ENCODE results near the gene CES5A. TPM values are rescaled to one million over a fixed set of nuclear protein-coding genes. Genes with fewer than 3 reads are reported as not detected.
"Not testable (repeated sequence)": the region's sequence is repeated elsewhere in the genome, so short reads cannot be mapped to it uniquely, and the experiment has no call there.

The CES5A gene
- total and polyA plus RNA-seq, 4 donors, result 0.11 to 0.95 (median 0.41) TPM

- H3K27me3 ChIP-seq (ENCODE audit: control insufficient read depth, insufficient read depth, low read length), result peaks cover 3% of the 10 kb centered on the region
- 100% methylated on average over 4 of the region's 4 CpGs for WGBS (ENCODE audit: insufficient coverage)
- no peak overlapping the region for H3K4me3 ChIP-seq (ENCODE audit: low read depth, low read length)
- no peaks in the 10 kb centered on the region for H3K9me3 ChIP-seq (ENCODE audit: control insufficient read depth, insufficient read depth, low read length)
- no peaks in the 10 kb centered on the region for H3K36me3 ChIP-seq (ENCODE audit: control insufficient read depth, insufficient read depth, low read length)
- DNase-seq (ENCODE audit: low read depth in 4 of 6, low spot score in 6 of 6), result no peak
- no peaks in the 10 kb centered on the region for H3K4me1 ChIP-seq (ENCODE audit: control insufficient read depth, insufficient read depth, low read length)
- H3K27ac ChIP-seq (ENCODE audit: low read depth, low read length), result no peak overlapping the region
Observed at GRCh38 chr16:55821210-55821609, 54.0 kb downstream of the CES5A start.

DNA sequence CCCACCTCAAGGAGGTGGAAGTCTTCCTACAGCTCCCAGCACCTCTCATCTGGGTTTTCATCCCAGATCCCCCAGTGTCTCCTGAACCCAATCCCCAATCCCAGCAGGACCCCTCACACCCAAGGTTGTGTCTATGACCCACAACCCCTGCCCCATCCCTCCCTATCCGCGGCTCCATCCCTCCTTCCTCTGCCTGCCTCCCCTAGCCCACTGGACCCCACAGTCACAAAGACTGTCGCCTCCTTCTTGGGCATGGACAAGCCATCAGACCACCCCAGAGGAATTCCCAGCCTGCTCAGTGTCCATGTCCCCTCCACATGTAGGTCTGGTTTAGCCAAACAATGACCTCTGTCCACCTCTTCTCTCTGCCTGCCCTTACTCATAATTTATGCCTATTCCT, 54.6 kb downstream of the CES5A start:
- H3K27me3 ChIP-seq (ENCODE audit: control insufficient read depth, insufficient read depth, low read length), result peaks cover 3% of the 10 kb centered on the region

DNA sequence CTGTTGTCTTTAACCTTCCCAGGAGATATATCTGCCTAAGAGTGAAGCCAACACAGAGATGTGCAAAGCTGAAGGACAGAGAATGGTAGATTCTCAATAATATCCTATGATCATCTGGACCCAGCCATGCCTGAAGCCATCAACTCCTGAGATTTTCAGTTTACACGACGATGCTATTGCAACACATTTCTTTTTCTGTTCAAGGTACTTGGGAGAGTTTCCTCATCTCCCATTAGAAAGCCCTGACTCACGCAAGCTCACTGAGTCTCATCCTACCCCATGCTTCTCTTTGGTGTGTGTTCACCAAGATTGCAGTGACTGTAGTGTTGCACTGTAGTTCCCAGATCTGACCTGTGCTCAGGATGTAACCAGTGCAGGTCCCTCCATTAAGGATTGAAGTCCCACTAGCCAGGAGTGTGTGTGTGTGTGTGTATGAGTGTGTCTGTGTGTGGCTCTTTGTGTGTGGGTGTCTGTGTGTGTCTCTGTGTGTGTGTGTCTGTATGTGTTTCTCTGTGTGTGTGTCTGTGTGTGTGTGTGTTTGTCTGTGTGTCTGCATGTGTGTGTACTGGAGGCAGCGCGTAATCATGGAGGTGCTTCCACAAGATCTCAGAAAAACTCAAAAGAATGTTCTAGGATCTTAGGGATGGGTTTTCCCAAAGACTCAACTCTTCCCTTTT, 57.8 kb downstream of the CES5A start:
- Histone ChIP-seq H3K36me3 (ENCODE audit: control insufficient read depth, insufficient read depth, low read length) (no peaks in the 10 kb centered on the region), H3K27ac (ENCODE audit: low read depth, low read length) (no peak overlapping the region), H3K4me3 (ENCODE audit: low read depth, low read length) (no peak overlapping the region), H3K4me1 (ENCODE audit: control insufficient read depth, insufficient read depth, low read length) (no peaks in the 10 kb centered on the region), H3K9me3 (ENCODE audit: control insufficient read depth, insufficient read depth, low read length) (no peaks in the 10 kb centered on the region), H3K27me3 (ENCODE audit: control insufficient read depth, insufficient read depth, low read length) (no peaks in the 10 kb centered on the region)
- no peak for DNase-seq (ENCODE audit: low read depth in 4 of 6, low spot score in 6 of 6)
- 80% methylated on average over 1 of the region's 5 CpGs for WGBS (ENCODE audit: insufficient coverage)

More for the DNA sequence above, 54.6 kb downstream of the CES5A start:
- no peak overlapping the region for H3K27ac ChIP-seq (ENCODE audit: low read depth, low read length)
- WGBS (ENCODE audit: insufficient coverage), result 100% methylated on average over 3 of the region's 3 CpGs
- H3K4me1 ChIP-seq (ENCODE audit: control insufficient read depth, insufficient read depth, low read length), result no peaks in the 10 kb centered on the region
- no peaks in the 10 kb centered on the region for H3K36me3 ChIP-seq (ENCODE audit: control insufficient read depth, insufficient read depth, low read length)
- DNase-seq (ENCODE audit: low read depth in 4 of 6, low spot score in 6 of 6), result no peak
- no peak overlapping the region for H3K4me3 ChIP-seq (ENCODE audit: low read depth, low read length)
- H3K9me3 ChIP-seq (ENCODE audit: control insufficient read depth, insufficient read depth, low read length), result no peaks in the 10 kb centered on the region

GRCh38 chr16:55816222-55816621, 59.0 kb downstream of the CES5A start:
- not testable (repeated sequence) for H3K27me3 ChIP-seq (ENCODE audit: control insufficient read depth, insufficient read depth, low read length); H3K36me3 ChIP-seq (ENCODE audit: control insufficient read depth, insufficient read depth, low read length); H3K9me3 ChIP-seq (ENCODE audit: control insufficient read depth, insufficient read depth, low read length); H3K4me1 ChIP-seq (ENCODE audit: control insufficient read depth, insufficient read depth, low read length); H3K4me3 ChIP-seq (ENCODE audit: low read depth, low read length); DNase-seq (ENCODE audit: low read depth in 4 of 6, low spot score in 6 of 6); H3K27ac ChIP-seq (ENCODE audit: low read depth, low read length)
- WGBS (ENCODE audit: insufficient coverage), result 57% methylated on average over 3 of the region's 4 CpGs

- WGBS (ENCODE audit: insufficient coverage), result 95% methylated on average over 4 of the region's 4 CpGs
- Histone ChIP-seq H3K27ac (ENCODE audit: low read depth, low read length) (no peak overlapping the region), H3K36me3 (ENCODE audit: control insufficient read depth, insufficient read depth, low read length) (no peaks in the 10 kb centered on the region), H3K4me1 (ENCODE audit: control insufficient read depth, insufficient read depth, low read length) (no peaks in the 10 kb centered on the region), H3K4me3 (ENCODE audit: low read depth, low read length) (no peak overlapping the region), H3K9me3 (ENCODE audit: control insufficient read depth, insufficient read depth, low read length) (no peaks in the 10 kb centered on the region), H3K27me3 (ENCODE audit: control insufficient read depth, insufficient read depth, low read length) (no peaks in the 10 kb centered on the region)
- DNase-seq (ENCODE audit: low read depth in 4 of 6, low spot score in 6 of 6), result no peak
Observed at GRCh38 chr16:55815320-55815719, 59.9 kb downstream of the CES5A start.

GRCh38 chr16:55814174-55814573, 61.0 kb downstream of the CES5A start:
- DNase-seq (ENCODE audit: low read depth in 4 of 6, low spot score in 6 of 6); H3K27me3 ChIP-seq (ENCODE audit: control insufficient read depth, insufficient read depth, low read length); H3K27ac ChIP-seq (ENCODE audit: low read depth, low read length); H3K9me3 ChIP-seq (ENCODE audit: control insufficient read depth, insufficient read depth, low read length); H3K4me3 ChIP-seq (ENCODE audit: low read depth, low read length); H3K4me1 ChIP-seq (ENCODE audit: control insufficient read depth, insufficient read depth, low read length); H3K36me3 ChIP-seq (ENCODE audit: control insufficient read depth, insufficient read depth, low read length): not testable (repeated sequence)
- WGBS (ENCODE audit: insufficient coverage), result no CpG with 5 or more reads among the region's 2 CpGs

DNA sequence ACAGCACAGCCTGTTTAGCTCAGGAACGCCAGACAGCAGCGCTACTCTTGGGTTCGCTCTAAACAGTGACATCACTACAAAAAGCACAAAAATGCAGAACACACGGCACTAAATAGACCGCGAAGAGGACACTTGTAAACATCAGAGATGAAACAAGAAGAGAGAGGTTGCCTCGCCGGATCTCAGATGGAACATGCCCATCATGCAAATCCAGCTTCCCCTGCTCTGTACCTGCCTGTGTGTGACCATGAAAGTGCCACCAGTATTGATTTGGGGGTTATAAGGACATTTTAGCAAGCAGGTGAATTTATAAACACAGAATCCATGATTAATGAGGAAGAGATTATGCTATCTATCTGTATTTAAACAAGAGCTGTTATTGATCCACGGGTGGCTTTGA, 61.4 kb downstream of the CES5A start:
- not testable (repeated sequence) for H3K9me3 ChIP-seq (ENCODE audit: control insufficient read depth, insufficient read depth, low read length); H3K27me3 ChIP-seq (ENCODE audit: control insufficient read depth, insufficient read depth, low read length); H3K4me1 ChIP-seq (ENCODE audit: control insufficient read depth, insufficient read depth, low read length); H3K27ac ChIP-seq (ENCODE audit: low read depth, low read length); H3K36me3 ChIP-seq (ENCODE audit: control insufficient read depth, insufficient read depth, low read length); DNase-seq (ENCODE audit: low read depth in 4 of 6, low spot score in 6 of 6); H3K4me3 ChIP-seq (ENCODE audit: low read depth, low read length)
- WGBS (ENCODE audit: insufficient coverage), result 48% methylated on average over 5 of the region's 9 CpGs

DNA sequence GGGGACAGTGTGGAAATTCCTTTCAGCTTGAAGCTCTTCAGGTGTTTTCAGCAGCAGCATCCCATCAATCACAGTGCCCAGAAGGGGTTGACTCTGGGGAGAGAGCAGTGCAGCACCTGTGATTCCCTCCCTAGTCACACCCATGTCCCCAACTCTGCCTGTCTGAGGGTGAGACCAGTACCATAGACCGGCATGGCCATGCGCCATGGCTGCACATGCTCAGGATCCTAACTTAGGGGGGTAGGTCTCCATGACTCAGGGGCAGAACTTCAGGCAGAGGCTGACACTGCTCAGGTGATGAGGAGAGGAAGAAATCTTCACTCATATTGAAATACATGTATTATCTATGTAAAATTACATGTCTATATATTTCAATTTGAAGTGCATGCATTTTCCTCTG, 62.2 kb downstream of the CES5A start:
- H3K4me3 ChIP-seq (ENCODE audit: low read depth, low read length), result no peak overlapping the region
- 70% methylated on average over 2 of the region's 2 CpGs for WGBS (ENCODE audit: insufficient coverage)
- H3K27ac ChIP-seq (ENCODE audit: low read depth, low read length), result no peak overlapping the region
- no peaks in the 10 kb centered on the region for H3K27me3 ChIP-seq (ENCODE audit: control insufficient read depth, insufficient read depth, low read length)
- no peak for DNase-seq (ENCODE audit: low read depth in 4 of 6, low spot score in 6 of 6)
- no peaks in the 10 kb centered on the region for H3K36me3 ChIP-seq (ENCODE audit: control insufficient read depth, insufficient read depth, low read length)
- H3K4me1 ChIP-seq (ENCODE audit: control insufficient read depth, insufficient read depth, low read length), result no peaks in the 10 kb centered on the region
- no peaks in the 10 kb centered on the region for H3K9me3 ChIP-seq (ENCODE audit: control insufficient read depth, insufficient read depth, low read length)

GRCh38 chr16:55811811-55812210, 63.4 kb downstream of the CES5A start:
- no peaks in the 10 kb centered on the region for H3K4me1 ChIP-seq (ENCODE audit: control insufficient read depth, insufficient read depth, low read length)
- H3K27me3 ChIP-seq (ENCODE audit: control insufficient read depth, insufficient read depth, low read length), result no peaks in the 10 kb centered on the region
- no peak overlapping the region for H3K4me3 ChIP-seq (ENCODE audit: low read depth, low read length)
- no peaks in the 10 kb centered on the region for H3K9me3 ChIP-seq (ENCODE audit: control insufficient read depth, insufficient read depth, low read length)
- H3K27ac ChIP-seq (ENCODE audit: low read depth, low read length), result no peak overlapping the region
- WGBS (ENCODE audit: insufficient coverage), result 84% methylated on average over 4 of the region's 4 CpGs
- no peaks in the 10 kb centered on the region for H3K36me3 ChIP-seq (ENCODE audit: control insufficient read depth, insufficient read depth, low read length)
- no peak for DNase-seq (ENCODE audit: low read depth in 4 of 6, low spot score in 6 of 6)

DNA sequence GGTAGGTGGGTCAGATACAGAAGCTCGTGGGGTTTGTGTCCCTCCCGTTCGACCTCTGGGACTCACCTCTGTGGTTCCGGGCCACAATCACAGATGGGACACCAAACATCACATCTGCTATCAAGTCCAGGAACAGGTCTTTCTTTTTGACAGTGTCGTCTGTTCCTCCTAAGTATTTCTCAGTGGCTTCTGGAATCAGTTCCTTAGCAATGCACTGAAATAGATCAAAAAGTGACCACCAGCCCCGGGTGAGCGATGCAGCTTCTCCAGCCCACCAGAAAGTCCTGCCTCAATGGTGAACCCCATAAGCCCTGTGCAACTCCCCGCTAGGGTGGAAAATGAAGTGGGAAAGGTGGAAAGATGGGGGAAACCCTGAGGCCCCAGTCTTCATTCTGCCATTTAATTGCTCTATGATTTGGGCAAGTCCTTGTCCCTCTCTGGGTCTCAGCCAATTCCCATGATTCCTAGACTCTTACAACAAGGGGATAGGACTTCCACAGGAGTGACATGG, 64.7 kb downstream of the CES5A start:
- Histone ChIP-seq H3K27me3 (ENCODE audit: control insufficient read depth, insufficient read depth, low read length) (no peaks in the 10 kb centered on the region), H3K27ac (ENCODE audit: low read depth, low read length) (no peak overlapping the region), H3K4me3 (ENCODE audit: low read depth, low read length) (no peak overlapping the region), H3K9me3 (ENCODE audit: control insufficient read depth, insufficient read depth, low read length) (no peaks in the 10 kb centered on the region), H3K4me1 (ENCODE audit: control insufficient read depth, insufficient read depth, low read length) (no peaks in the 10 kb centered on the region), H3K36me3 (ENCODE audit: control insufficient read depth, insufficient read depth, low read length) (no peaks in the 10 kb centered on the region)
- DNase-seq (ENCODE audit: low read depth in 4 of 6, low spot score in 6 of 6), result no peak
- 98% methylated on average over 7 of the region's 8 CpGs for WGBS (ENCODE audit: insufficient coverage)

Data from spinal cord (tissue), 10 donors.